SK-N-SH (cell line): ENCODE measurements around the gene TMEM164. TPM values are rescaled to one million over a fixed set of nuclear protein-coding genes. Genes with fewer than 3 reads are reported as not detected.

ENCODE experiments used
- CTCF ChIA-PET: fragments of 300-600, 350-600 bp; formaldehyde crosslinking; extraction: SDS; loops from one replicate; lab custom pipeline; 2021; lab: Yijun Ruan, JAX
- POLR2A ChIA-PET: fragments of 350-600 bp; sonication (Branson Sonifier 250); formaldehyde crosslinking; extraction: SDS; loops from one replicate; lab custom pipeline; 2020; ENCODE audit warnings: antibody characterized with exemption, inconsistent platforms; lab: Yijun Ruan, JAX
- DNase-seq: peaks from one replicate; pipeline ENCODE4 v3.0.0; 2012
- H2AFZ ChIP-seq: fragments of 200-600 bp; sonication (generic); 2 replicates; pipeline ENCODE4 v1.8.1; 2016; ENCODE audit warnings: antibody characterized with exemption, mild to moderate bottlenecking, low read depth
- H3F3A ChIP-seq: fragments of 200-600 bp; sonication (generic); replicated peaks from 2 replicates; pipeline ENCODE3; 2016; ENCODE audit warnings: antibody characterized with exemption, mild to moderate bottlenecking; ENCODE audit not compliant: insufficient read depth
- H3K27ac ChIP-seq, 2 experiments: fragments of 200-500 bp in 1 of 2; fragments of 200-600 bp in 1 of 2; sonication (Bioruptor generic) in 1 of 2; sonication (generic), shearing (Covaris generic) in 1 of 2; 2 replicates each; pipeline versions ENCODE4 v1.5.1 to v1.6.1; 2014 to 2016; ENCODE audit warnings: low read depth in 2 of 2, inconsistent platforms in 1 of 2, low read length in 1 of 2, mild to moderate bottlenecking in 1 of 2, mixed read lengths in 1 of 2
- H3K27me3 ChIP-seq: fragments of 200-600 bp; sonication (generic), shearing (Covaris generic); 2 replicates; pipeline ENCODE4 v1.6.1; 2016; ENCODE audit warnings: mixed run types; ENCODE audit not compliant: insufficient read depth
- H3K36me3 ChIP-seq, 2 experiments: fragments of 200-500 bp in 1 of 2; fragments of 200-600 bp in 1 of 2; sonication (Bioruptor generic) in 1 of 2; sonication (generic) in 1 of 2; replicated peaks in 1 of 2; 2 replicates each; pipeline versions ENCODE3 to v1.5.1; 2014 to 2016; ENCODE audit warnings: low read length in 1 of 2, mild to moderate bottlenecking in 1 of 2; ENCODE audit not compliant: insufficient read depth in 2 of 2, control insufficient read depth in 1 of 2
- H3K4me1 ChIP-seq, 2 experiments: fragments of 200-500 bp in 1 of 2; fragments of 200-600 bp in 1 of 2; sonication (Bioruptor generic) in 1 of 2; sonication (generic), shearing (Covaris generic) in 1 of 2; 2 replicates each; pipeline versions ENCODE4 v1.5.1 to v1.6.1; 2014 to 2016; ENCODE audit warnings: low read depth in 1 of 2, low read length in 1 of 2, mixed run types in 1 of 2; ENCODE audit not compliant: insufficient read depth in 2 of 2, control insufficient read depth in 1 of 2
- H3K4me2 ChIP-seq: fragments of 200-600 bp; sonication (generic), shearing (Covaris generic); 2 replicates; pipeline ENCODE4 v1.6.1; 2017; ENCODE audit warnings: mixed run types
- H3K4me3 ChIP-seq, 2 experiments: fragments of 200-500 bp in 1 of 2; fragments of 200-600 bp in 1 of 2; sonication (Bioruptor generic) in 1 of 2; sonication (generic), shearing (Covaris generic) in 1 of 2; 2 replicates each; pipeline versions ENCODE4 v1.5.1 to v1.8.1; 2014 to 2016; ENCODE audit warnings: low read depth in 2 of 2, inconsistent platforms in 1 of 2, low read length in 1 of 2, mild to moderate bottlenecking in 1 of 2, mixed read lengths in 1 of 2, moderate library complexity in 1 of 2
- H3K79me2 ChIP-seq: fragments of 200-600 bp; sonication (generic); 2 replicates; pipeline ENCODE4 v1.8.1; 2017; ENCODE audit warnings: mild to moderate bottlenecking; ENCODE audit not compliant: insufficient read depth
- H3K9ac ChIP-seq: fragments of 200-600 bp; sonication (generic); 2 replicates; pipeline ENCODE4 v1.6.1; 2017; ENCODE audit warnings: mixed run types
- H3K9me2 ChIP-seq: fragments of 200-600 bp; sonication (generic); 2 replicates; pipeline ENCODE4 v1.6.1; 2017; ENCODE audit warnings: mixed run types
- H3K9me3 ChIP-seq: fragments of 200-600 bp; sonication (generic); 2 replicates; pipeline ENCODE4 v1.6.1; 2017; ENCODE audit warnings: mixed run types, mild to moderate bottlenecking, moderate library complexity
- H4K20me1 ChIP-seq: fragments of 200-600 bp; sonication (generic); 2 replicates; pipeline ENCODE4 v1.6.1; 2017; ENCODE audit warnings: mild to moderate bottlenecking, mixed run types; ENCODE audit not compliant: insufficient read depth
- CTCF ChIP-seq: fragments of 200-600 bp; sonication (generic); IDR thresholded peaks from 2 replicates; pipeline ENCODE4 v1.6.1; 2017; ENCODE audit warnings: antibody characterized with exemption, mild to moderate bottlenecking, moderate library complexity
- ELF1 ChIP-seq: IDR thresholded peaks from 2 replicates; pipeline ENCODE4 v1.4.0; 2012
- EP300 ChIP-seq, 2 experiments: IDR thresholded peaks; 2 replicates each; pipeline versions ENCODE4 v1.4.0 to v1.6.1; 2012; ENCODE audit warnings: borderline replicate concordance in 1 of 2, low read depth in 1 of 2, low read length in 1 of 2
- EZH2phosphoT487 ChIP-seq: fragments of 200-600 bp; sonication (generic); IDR thresholded peaks from 2 replicates; pipeline ENCODE4 v1.6.1; 2017; ENCODE audit warnings: low read depth, mixed run types, mild to moderate bottlenecking, antibody characterized with exemption, moderate library complexity, borderline replicate concordance
- FOSL2 ChIP-seq: IDR thresholded peaks from 2 replicates; pipeline ENCODE4 v1.4.0; 2012; ENCODE audit warnings: low read depth, mild to moderate bottlenecking, moderate library complexity, borderline replicate concordance
- GATA2 ChIP-seq: sonication (generic); formaldehyde crosslinking; IDR thresholded peaks from 2 replicates; pipeline ENCODE4 v1.5.0; 2020; ENCODE audit warnings: mild to moderate bottlenecking, missing genetic modification reagents
- JUND ChIP-seq: IDR thresholded peaks from 2 replicates; pipeline ENCODE4 v1.4.0; 2012
- MAX ChIP-seq: IDR thresholded peaks from 2 replicates; pipeline ENCODE4 v1.4.0; 2012; ENCODE audit warnings: low read depth
- MEF2A ChIP-seq: IDR thresholded peaks from 2 replicates; pipeline ENCODE4 v1.4.0; 2012; ENCODE audit warnings: low read depth, borderline replicate concordance
- NFIC ChIP-seq: IDR thresholded peaks from 2 replicates; pipeline ENCODE4 v1.4.0; 2012; ENCODE audit warnings: borderline replicate concordance
- NRF1 ChIP-seq: IDR thresholded peaks from 2 replicates; pipeline ENCODE4 v1.6.1; 2012; ENCODE audit warnings: low read depth, mild to moderate bottlenecking, low read length
- PBX3 ChIP-seq: IDR thresholded peaks from 2 replicates; pipeline ENCODE4; 2012
- RCOR1 ChIP-seq: fragments of 150-350 bp; IDR thresholded peaks from 2 replicates; pipeline ENCODE4 v1.6.1; 2017; ENCODE audit warnings: antibody characterized with exemption, low read length
- REST ChIP-seq: IDR thresholded peaks from 2 replicates; pipeline ENCODE4 v1.6.1; 2012; ENCODE audit warnings: mild to moderate bottlenecking, low read depth, low read length, moderate library complexity
- RXRA ChIP-seq: IDR thresholded peaks from 2 replicates; pipeline ENCODE4 v1.4.0; 2012; ENCODE audit warnings: low read depth, mild to moderate bottlenecking, borderline replicate concordance
- SIN3A ChIP-seq: IDR thresholded peaks from 2 replicates; pipeline ENCODE4 v1.6.1; 2012; ENCODE audit warnings: low read depth, mild to moderate bottlenecking, low read length, moderate library complexity, borderline replicate concordance
- SMC3 ChIP-seq: IDR thresholded peaks from 2 replicates; pipeline ENCODE4 v1.6.1; 2012; ENCODE audit warnings: low read depth, low read length, improper control_type of control experiment
- TAF1 ChIP-seq: IDR thresholded peaks from 2 replicates; pipeline ENCODE4 v1.6.1; 2012; ENCODE audit warnings: low read depth, mild to moderate bottlenecking, low read length, moderate library complexity, borderline replicate concordance
- TEAD4 ChIP-seq: IDR thresholded peaks from 2 replicates; pipeline ENCODE4 v1.4.0; 2012; ENCODE audit warnings: mild to moderate bottlenecking, borderline replicate concordance; ENCODE audit not compliant: insufficient read depth
- USF2 ChIP-seq: fragments of 150-350 bp; IDR thresholded peaks from 2 replicates; pipeline ENCODE4 v1.6.1; 2017; ENCODE audit warnings: antibody characterized with exemption, low read length, low read depth, borderline replicate concordance
- WGBS: methylation state at CpG from one replicate; pipeline ENCODE4 v1.1.6; 2017; ENCODE audit warnings: low lambda C conversion rate; 5-methylcytosine and 5-hydroxymethylcytosine counted together
- polyA plus RNA-seq, 3 experiments: library from polyadenylated mRNA; depleted of rRNA; stranded (reverse); fragments of >200 nt; gene quantifications; 2 replicates each; pipeline ENCODE4 v1.2.3, GENCODE V29; 2012

Gene TMEM164
- polyA plus RNA-seq, 1 of the 3 experiments (the other 2 are of a cell fraction), result 11.9 TPM

- DNase-seq, result no peak
- CTCF ChIA-PET, result interaction anchor here (1.0 to 2.8 kb wide), 2 partner anchors 12 to 243 kb away, joined by 3 to 14 read pairs; no protein-coding TSS in a partner anchor
- Histone ChIP-seq H3K36me3 (no peaks in the 10 kb centered on the region), H3K27ac (no peak overlapping the region), H4K20me1 (no peaks in the 10 kb centered on the region), H3K4me2 (no peak overlapping the region), H3K4me3 (no peak overlapping the region), H3K27me3 (no peaks in the 10 kb centered on the region)
- POLR2A ChIA-PET, result no interaction called here
- TF ChIP-seq SIN3A (no peak), SMC3 (no peak), PBX3 (no peak), NFIC (no peak), EP300 (IDR thresholded peaks at IDR 0.05; ENCODE audit: borderline replicate concordance in 1 of 2, low read depth in 1 of 2, low read length in 1 of 2) (no peak), NRF1 (no peak), TAF1 (no peak), MAX (no peak), CTCF (no peak), MEF2A (no peak), RXRA (no peak), RCOR1 (no peak), FOSL2 (no peak), USF2 (no peak), GATA2 (CRISPR knock-in tag) (no peak), REST (no peak), EZH2phosphoT487 (no peak), ELF1 (no peak), TEAD4 (no peak), JUND (no peak)
- TF ChIP-seq, all 33 proteins: peak for 0
- Histone ChIP-seq H3K4me1 (peaks cover 0 to 7% of the 10 kb centered on the region in 2 experiments; a peak in 1 of 4 replicates), H3K9me3 (no peaks in the 10 kb centered on the region), H3K9me2 (no peaks in the 10 kb centered on the region), H3K9ac (no peak overlapping the region), H3K79me2 (no peaks in the 10 kb centered on the region), H2AFZ (no peak overlapping the region), H3F3A (no peaks in the 10 kb centered on the region)
- 65% methylated on average over 5 of the region's 5 CpGs for whole genome bisulfite sequencing
Observed at GRCh38 chrX:110133735-110134370, 130.9 kb downstream of the TMEM164 start.
